Measurements from ENCODE around the gene MFAP4. TPM values are rescaled to one million over a fixed set of nuclear protein-coding genes. Genes with fewer than 3 reads are reported as not detected.

The MFAP4 gene
- polyA plus RNA-seq, 1 donor from 2014 or later, result not detected

GRCh38 chr17:19415806-19416775, 29.1 kb upstream of the MFAP4 start:
- Histone ChIP-seq H3K79me2 (replicated peaks; ENCODE audit: insufficient read depth, low read length) (no peaks in the 10 kb centered on the region), H3K4me3 (ENCODE audit: low read length) (no peak overlapping the region)

More at GRCh38 chr17:19415806-19416775, 29.1 kb upstream of the MFAP4 start:
- no peaks in the 10 kb centered on the region for H3K9me3 ChIP-seq (ENCODE audit: low read length)
- H3K27me3 ChIP-seq (ENCODE audit: insufficient read depth, low read depth, low read length), result no peaks in the 10 kb centered on the region
- no peak overlapping the region for H3K4me2 ChIP-seq (ENCODE audit: low read length)
- H3K27ac ChIP-seq (ENCODE audit: low read length), result no peak overlapping the region
- H4K20me1 ChIP-seq (ENCODE audit: insufficient read depth), result no peaks in the 10 kb centered on the region
- no peaks in the 10 kb centered on the region for H3K9me2 ChIP-seq (ENCODE audit: insufficient read depth, low read length)
- H3F3A ChIP-seq (ENCODE audit: insufficient read depth, low read length, poor library complexity, severe bottlenecking), result no peaks in the 10 kb centered on the region
- no peaks in the 10 kb centered on the region for H3K36me3 ChIP-seq (ENCODE audit: insufficient read depth, low read length)
- H2AFZ ChIP-seq (ENCODE audit: low read depth, low read length), result no peak overlapping the region
- no peak for TF ChIP-seq CTCF (IDR thresholded peaks at IDR 0.05; ENCODE audit: poor library complexity, severe bottlenecking)
- no peak for TF ChIP-seq POLR2AphosphoS5 (IDR thresholded peaks at IDR 0.05)
- TF ChIP-seq RAD21 (conservative IDR thresholded peaks at IDR 0.05), result no peak
- no peak for TF ChIP-seq MXI1 (conservative IDR thresholded peaks at IDR 0.05; ENCODE audit: poor library complexity, severe bottlenecking)
- TF ChIP-seq EP300 (conservative IDR thresholded peaks at IDR 0.05; ENCODE audit: poor library complexity, severe bottlenecking), result no peak
- no peak for TF ChIP-seq TAF1 (IDR thresholded peaks at IDR 0.05; ENCODE audit: low read depth)
- no peak for TF ChIP-seq SMC3 (conservative IDR thresholded peaks at IDR 0.05; ENCODE audit: poor library complexity)
- no peak for TF ChIP-seq REST (IDR thresholded peaks at IDR 0.05; ENCODE audit: borderline replicate concordance)
- TF ChIP-seq EZH2 (IDR thresholded peaks at IDR 0.05; ENCODE audit: borderline replicate concordance, insufficient read depth, low read length, poor library complexity, severe bottlenecking), result no peak
- no peak overlapping the region for H3K9ac ChIP-seq (ENCODE audit: low read length)

All from neural cell (in vitro differentiated cells).